ENCODE data around the gene LDLRAD2.

- no peak for TF ChIP-seq CTCF (IDR thresholded peaks at IDR 0.05; ENCODE audit: low read depth, low read length)
- no peak for TF ChIP-seq EZH2phosphoT487 (IDR thresholded peaks at IDR 0.05; ENCODE audit: low read depth)
Observed at GRCh38 chr1:21816602-21817302, 4.7 kb downstream of the LDLRAD2 start.

All from OCI-LY3 (cell line).